ENCODE data around the gene FN1.

The FN1 gene

DNA sequence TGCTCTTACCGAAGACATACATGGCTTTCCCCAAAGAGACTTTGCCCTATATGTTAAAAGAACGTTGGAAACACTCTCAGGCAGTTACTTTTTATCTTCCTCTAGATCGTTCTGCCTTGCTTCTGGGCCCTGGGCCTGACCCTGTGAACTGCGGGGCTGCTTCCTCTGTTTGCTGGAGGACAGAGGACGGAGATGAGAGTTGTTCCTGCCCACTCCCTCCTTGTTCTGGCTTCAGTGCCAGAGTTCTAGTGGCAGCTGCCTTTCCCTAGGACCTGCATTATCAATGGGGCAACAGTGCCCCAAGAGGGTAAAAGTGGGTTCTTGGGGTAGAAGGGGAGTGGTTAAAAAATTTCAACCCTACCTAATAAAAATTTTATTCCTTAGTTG, 6.5 kb upstream of the FN1 start:
- no peak for DNase-seq (ENCODE audit: extremely low read depth in 1 of 2, low read depth in 1 of 2)

DNA sequence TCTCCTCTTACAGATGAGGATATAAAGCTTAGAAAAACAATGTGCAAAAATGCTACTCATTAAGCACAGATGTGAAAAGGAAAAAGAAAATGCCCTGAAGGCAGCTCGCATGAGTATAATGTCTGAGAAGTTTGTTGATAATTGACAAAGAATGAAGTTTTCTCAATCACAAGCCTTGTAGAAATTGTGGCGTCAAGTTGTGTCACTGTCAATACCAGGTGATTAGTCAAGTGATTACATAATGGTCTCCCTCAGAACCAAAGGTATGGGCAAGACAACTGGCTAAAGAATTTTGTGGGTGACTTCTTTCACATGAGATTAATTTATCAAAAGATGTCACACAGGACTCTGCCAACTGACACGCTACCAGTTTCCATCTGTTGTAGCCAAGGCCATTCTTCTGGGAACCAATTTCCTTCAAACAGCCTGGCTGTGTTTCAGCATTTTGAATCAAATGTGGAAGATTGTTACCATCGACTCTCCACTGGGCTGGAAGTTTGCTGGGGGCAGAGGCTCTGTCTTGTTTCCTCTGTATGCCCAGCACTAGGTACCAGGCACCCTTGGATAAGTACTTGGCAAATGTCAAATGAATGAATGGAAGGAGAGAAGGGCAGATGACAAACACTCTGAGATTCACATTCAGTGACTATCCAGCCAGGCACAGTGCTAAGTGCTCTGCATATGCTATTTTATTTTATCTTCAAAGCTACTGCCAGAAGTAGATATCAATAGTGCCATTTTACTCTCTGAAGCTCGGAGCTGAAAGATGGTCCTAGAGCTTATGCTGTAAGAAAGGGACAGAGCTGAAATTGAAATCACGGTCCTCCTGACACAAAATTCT, 5.9 kb upstream of the FN1 start:
- DNase-seq (ENCODE audit: extremely low read depth in 1 of 2, low read depth in 1 of 2) = no peak

DNA sequence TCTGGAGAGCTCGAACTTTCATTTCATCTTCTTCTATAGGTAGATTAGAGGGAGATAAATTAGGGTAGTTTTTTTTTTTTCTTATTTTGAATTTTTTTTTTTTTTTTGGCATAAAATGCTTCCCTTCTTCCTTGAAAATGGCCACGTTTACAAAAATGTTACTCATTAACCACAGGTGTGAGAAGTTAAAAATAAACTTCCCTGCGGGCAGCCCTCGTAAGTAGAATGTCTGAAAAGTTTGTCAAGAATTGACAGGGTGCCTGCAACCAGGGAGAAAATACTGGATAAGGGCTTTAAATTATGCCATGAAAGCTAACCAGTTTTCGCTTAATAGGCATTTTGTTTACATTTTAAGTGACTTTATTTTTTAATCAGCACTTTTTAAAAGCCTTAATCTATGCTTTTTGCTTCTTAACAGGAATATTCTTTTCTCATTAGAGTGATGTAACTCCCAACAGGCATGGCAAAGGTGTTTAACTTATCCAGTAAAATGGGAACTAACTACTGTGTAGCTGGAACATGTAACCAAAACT, 4.2 kb upstream of the FN1 start:
- DNase-seq (ENCODE audit: extremely low read depth in 1 of 2, low read depth in 1 of 2) = no peak

DNA sequence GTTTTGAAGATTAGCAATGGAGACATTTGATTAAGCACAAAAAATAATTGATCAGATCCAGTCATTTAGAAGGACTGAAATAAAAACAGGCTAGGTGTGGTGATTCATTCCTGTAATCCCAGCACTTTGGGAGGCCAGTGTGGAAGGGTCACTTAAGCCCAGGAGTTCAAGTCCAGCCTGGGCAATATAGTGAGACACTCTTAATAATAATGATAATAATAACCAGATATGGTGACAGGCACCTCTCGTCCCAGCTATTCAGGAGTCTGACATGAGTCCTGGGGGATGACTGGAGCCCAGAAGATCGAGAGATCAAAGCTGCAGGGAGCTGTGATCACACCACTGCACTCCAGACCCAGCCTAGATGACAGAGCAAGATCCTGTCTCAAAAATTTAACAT, 3.5 kb upstream of the FN1 start:
- DNase-seq (ENCODE audit: extremely low read depth in 1 of 2, low read depth in 1 of 2) = no peak

DNA sequence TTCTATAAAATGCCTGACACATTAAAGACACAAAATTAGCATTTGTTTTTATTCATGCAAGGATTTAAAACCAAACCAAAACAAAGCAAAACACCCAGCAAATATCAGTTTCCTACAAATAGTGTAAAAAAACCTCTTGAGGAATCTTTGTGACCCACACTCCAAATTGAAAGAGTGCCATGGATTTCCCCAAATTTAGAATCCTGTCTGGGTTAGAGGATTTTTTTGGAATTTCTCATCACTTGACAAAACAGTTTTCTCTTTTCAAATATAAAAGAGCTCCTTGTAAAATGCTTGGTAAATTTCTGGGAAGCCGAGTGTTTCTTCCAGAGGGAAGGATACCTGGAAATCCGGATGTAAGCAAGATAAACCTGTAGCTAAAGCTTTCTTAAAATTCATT, 1.7 kb upstream of the FN1 start:
- DNase-seq (ENCODE audit: extremely low read depth in 1 of 2, low read depth in 1 of 2) = no peak

DNA sequence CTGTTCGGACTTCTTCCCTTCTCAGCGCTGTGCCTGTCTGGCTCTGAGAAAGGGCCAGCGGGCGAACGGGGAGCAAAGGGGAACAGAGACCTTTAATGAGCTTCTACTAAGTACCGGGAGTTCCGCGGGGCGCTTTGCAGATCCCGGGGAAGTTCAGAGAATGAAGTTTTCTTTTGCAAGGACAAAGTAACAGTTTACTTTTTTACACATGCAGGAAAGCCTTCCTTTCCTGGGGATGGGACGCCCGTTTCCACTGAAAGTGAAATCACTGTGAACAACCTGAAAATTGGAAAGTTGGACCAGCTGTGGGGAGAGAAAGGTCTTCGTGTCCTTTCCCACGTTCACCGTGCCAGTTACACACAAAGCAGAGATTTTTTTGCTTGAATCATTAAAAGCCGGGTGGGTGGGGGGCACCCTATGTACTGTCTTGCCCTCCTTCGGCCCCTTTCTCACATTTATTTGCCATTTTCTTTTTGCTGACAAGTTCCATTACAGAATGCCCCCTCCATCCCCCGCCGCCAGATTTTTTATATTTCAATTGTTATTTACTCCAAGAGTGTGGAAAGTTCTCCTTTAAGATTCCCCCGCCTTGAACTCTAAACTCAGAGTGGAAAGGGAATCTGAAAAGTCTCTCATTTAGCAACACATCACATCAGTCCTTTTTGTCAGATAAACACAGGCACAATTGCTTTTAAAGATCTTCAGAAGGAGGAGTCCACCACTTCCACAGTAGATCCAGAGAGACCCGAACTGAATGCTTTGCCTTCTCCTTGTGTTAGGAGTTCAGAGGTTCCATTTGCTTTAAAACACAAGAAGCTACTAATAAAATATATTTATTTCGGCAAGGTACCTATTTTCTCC, 1.1 kb upstream of the FN1 start:
- DNase-seq (ENCODE audit: extremely low read depth in 1 of 2, low read depth in 1 of 2) = no peak

DNA sequence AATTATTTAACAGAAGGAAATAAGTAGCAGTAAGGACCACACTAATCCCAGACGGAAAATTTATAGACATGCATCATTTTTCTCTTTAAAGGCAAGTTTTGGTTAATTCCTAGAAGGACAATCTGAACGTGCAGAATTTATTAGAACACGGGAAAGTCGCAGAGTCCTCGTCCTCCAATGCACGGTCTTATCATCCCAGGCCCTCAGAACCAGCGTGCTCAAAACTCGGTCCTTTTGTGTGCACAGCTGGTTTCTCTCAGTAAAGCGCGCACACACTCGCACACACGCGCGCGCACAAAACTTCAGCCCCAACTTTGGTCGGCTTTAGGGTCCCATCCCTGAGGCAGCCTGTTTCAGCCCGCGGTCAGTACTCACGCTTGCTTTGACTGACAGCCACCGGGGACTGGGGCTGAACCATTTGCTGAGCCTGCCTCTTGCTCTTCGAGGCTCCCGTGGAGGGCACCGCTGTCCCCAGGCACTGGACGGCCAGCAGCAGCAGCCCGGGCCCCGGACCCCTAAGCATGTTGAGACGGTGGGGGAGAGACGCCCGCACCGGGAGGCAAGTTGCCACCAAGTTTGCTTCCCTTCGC, 493 bp downstream of the FN1 start:
- DNase-seq (ENCODE audit: extremely low read depth in 1 of 2, low read depth in 1 of 2) = no peak

DNA sequence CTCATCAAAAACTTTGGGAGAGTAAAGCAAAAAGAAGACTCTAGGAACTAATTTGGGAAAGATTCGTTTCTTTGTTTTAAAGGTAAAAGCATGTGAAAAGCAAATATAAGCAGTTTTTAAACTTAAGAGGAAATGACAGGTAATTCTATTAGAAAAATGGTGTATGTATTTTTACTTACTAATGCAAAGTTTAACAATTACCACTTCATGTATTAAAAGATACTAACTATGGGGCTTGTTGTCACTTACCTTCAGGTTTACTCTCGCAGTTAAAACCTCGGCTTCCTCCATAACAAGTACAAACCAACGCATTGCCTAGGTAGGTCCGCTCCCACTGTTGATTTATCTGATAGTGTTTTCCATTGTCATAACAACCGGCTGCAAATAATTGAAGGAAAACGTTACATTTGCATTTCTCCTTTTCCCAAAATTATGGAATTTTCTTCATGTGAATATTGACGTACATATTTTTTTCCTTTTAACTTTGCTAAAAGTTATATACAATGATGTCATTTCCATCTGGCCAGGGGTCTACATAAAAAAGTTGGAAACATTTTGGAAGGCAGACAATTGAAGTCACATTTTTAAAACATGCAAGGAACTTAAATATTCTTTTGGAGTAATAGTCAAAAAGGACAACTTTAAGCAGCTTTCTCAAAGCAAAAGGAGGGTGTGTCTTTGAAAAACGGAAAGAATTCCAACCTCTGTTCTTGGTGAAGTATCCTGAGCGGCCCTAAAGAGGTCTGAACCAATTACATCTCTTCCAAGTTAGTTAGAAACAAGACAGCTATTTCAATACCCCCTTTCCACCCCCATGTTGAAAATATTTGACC, 1.2 kb downstream of the FN1 start:
- DNase-seq (ENCODE audit: extremely low read depth in 1 of 2, low read depth in 1 of 2) = no peak

DNA sequence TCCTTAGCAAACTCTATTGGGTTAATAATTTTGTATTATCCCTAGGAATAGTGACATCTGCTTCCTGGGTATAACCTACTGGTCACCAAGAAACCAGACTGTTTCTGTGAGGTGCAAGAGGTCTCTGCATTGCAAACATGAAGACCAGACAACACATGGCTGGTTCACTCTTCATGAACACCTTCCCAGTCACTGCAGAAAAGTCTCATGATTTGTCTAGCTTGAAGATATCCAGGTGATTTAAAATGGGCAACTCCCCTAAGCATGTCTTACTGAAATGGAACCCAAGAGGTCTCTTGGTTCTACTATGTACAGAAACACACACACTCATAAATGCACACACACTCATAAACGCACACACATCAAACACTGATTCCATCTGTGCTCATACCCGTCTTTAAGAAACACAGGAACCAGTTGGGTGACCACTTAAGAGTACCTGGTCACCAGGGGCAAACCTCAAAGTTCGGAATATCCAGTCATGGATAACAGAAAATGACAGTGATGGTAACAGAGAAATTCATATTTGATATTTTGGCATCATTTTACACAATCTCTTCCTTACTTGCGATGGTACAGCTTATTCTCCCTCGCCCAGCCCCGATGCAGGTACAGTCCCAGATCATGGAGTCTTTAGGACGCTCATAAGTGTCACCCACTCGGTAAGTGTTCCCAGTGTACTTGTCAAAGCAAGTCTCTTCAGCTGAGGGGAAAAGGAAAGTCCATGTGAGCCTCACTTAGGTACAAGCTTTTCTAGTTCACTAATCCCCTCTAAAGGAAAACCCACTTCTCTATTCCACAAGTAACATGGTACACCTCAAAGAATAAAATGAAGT, 2.9 kb downstream of the FN1 start:
- DNase-seq (ENCODE audit: extremely low read depth in 1 of 2, low read depth in 1 of 2) = no peak

DNA sequence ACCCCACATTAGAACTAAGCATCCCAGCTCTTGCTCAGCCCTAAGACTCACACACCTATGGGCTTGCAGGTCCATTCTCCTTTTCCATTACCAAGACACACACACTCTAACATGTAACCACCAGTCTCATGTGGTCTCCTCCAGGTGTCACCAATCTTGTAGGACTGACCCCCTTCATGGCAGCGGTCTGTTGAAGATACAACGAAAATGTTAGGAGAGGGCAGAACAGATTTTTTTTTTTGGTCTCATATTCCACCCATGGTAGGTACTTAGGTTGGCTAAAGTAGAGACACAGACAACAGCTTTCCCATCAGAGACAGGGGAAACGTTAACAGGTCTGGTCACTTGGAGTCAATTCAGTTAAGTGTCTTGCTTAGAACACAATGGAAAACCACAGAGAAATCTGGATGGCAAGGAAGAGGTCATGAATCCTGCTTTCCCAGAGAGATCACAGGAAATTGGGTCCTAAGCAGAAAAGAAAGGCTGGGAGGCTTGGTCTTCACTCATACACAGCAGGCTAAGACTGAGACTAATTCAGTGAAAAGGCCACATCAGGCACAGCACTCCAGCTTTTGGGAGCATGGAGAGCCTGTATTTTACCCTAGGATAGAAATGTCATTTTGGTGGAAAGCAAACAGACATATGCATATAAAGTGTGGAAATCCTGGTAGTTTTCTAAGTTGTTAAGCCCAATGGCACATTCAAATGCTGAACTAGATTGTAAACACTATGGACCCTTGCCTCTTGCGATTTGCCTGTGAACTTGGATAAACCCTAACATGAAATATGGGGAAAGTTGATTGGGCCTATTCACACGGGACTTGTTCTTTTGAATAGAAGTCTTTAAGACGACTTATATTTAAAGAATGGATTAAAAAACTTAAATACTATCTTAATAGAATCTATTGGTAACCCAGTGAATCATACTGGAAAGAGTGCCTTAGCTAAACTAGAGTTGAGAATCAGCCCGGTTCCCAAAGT, 3.8 kb downstream of the FN1 start:
- no peak for DNase-seq (ENCODE audit: extremely low read depth in 1 of 2, low read depth in 1 of 2)

DNA sequence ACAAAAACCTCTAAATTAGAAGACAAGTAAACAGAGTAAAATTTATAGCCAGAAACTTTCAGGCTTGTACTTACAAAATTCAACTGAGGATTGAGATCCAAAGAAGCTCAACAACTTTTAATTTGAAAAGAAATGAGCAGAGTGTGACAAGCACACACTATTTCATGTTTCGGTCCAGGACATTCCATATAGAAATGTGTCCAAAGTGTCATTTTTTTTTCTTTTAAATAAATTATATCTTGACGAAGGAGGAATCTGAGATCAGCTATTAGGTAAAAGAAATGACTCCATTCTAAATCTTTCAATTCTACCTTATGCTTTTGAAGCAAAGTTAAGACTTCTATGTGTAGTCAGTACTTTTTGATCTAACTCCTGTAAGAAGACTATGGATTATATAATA, 4.6 kb downstream of the FN1 start:
- DNase-seq (ENCODE audit: extremely low read depth in 1 of 2, low read depth in 1 of 2) = no peak

DNA sequence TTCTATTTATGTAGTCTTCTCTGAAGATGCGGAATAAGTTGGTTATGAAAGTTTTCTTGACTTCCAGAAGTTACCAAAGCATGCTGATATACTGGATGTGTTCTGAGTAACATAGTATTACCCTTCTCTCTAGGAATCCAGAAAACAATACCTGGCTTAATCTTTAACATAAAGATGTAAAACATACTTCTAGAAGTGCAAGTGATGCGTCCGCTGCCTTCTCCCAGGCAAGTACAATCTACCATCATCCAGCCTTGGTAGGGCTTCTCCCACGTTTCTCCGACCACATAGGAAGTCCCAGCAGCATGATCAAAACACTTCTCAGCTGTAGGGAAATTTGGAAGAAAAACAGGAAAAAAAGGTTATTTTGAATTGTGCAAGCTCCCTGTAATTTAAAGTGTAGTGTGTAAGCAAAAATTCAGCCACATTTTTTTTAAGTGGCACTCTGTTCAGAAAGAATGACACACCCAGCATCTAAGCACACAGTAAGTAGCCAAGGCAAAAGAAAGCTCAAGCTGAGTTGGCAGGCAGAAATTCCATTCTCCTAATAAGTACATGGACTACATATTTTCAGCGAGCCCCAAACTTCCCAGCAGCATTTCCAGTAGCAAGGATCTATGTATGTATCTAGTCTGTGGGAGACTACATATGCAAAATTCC, 5.2 kb downstream of the FN1 start:
- no peak for DNase-seq (ENCODE audit: extremely low read depth in 1 of 2, low read depth in 1 of 2)

DNA sequence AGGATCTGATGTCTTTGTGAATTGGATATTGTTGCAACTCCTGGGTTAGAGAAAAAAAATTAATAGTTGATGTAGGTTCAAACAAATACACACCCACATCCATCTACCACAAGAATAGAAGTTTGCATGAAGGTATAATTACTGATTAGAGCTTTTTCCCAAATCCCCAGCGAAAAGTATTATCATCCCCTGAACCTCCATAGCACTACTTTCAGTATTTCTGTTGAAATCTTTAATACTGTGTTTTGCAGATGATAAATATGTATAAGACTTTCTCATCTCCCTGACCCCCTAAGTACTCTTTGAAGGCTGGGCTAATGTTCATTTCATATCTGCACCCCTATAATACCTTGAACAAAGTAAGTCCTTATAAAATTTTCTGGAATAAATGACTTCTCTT, 6.4 kb downstream of the FN1 start:
- DNase-seq (ENCODE audit: extremely low read depth in 1 of 2, low read depth in 1 of 2) = no peak

DNA sequence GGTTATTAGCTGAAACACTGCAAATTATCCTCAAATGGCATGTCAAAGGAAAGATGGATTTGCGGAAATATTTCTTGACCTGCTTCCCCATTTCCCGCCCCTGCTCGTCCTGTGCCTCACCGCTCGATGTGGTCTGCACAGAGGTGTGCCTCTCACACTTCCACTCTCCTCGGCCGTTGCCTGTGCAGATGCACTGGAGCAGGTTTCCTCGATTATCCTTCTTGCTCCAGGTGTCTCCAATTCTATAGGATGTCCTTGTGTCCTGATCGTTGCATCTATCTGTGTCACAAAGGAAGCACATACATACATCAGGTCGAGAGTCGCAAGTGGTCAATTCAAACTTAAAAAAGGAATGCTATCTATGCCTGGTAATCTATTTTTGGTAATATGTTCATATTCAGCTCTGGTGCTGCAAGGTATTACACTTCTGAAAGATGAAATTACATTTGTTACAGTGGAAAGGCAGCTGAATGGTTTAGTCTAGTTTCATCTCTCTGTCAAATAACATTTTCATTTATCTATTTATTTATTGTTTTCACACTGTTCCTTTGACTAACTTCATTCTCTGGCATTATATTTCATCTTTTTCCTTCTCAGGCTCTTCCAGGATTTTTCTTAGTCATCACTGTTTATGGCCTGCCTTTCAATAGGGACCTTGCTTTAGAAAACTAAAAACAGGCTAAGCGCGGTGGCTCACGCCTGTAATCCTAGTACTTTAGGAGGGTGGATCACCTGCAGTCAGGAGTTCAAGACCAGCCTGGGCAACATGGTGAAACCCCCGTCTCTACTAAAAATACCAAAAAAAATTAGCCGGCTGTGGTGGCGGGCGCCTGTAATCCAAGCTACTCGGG, 7.6 kb downstream of the FN1 start:
- no peak for DNase-seq (ENCODE audit: extremely low read depth in 1 of 2, low read depth in 1 of 2)

DNA sequence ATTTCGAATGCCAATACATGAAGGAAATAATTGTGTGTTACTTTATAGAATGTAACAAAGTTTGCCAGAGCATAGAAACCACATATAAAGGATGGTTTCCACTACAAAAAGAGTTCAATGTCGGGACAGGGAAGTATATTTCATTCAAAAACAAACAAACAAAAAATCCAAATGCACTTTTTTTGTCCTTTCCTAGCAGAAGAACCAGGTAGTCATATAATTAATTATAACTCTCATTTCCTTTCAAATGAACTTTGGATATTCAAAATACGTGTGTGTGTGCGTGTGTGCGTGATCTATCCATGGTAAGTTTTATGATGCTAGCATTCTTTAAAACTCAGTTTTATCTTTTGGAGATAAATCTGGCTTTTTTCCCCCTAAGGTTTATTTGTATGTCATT, 8.3 kb downstream of the FN1 start:
- DNase-seq (ENCODE audit: extremely low read depth in 1 of 2, low read depth in 1 of 2) = no peak

DNA sequence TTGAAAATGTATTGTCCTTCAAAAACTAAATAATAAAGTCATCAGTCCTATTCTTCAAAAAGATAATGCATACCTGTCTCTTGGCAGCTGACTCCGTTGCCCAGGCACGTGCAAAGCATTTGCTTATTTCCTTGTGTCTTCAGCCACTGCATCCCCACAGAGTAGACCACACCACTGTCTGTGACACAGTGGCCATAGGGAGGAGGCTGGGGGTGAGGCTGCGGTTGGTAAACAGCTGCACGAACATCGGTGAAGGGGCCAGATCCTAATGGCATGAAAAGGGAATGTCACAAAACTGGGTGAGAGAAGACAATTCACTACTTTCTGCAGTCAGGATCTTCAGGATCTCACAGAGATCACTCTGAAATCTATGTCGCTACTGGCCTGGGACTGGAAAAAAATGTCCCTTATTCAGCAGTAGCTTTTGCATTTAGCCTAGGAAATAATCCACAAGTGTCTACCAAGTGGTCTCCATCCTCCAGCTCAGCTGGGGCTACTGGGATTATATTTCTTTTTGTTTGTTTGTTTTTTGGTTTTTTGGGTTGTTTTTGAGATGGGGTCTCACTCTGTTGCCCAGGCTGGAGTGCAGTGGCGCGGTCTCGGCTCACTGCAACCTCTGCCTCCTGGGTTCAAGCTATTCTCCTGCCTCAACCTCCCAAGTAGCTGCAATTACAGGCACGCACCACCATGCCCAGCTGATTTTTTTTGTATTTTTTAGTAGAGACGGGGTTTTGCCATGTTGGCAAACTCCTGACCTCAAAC, 10.7 kb downstream of the FN1 start:
- no peak for DNase-seq (ENCODE audit: extremely low read depth in 1 of 2, low read depth in 1 of 2)

Measured in stimulated activated CD8-positive, alpha-beta memory T cell treated with anti-CD3 and anti-CD28 coated beads, Interleukin-7, amount 100 ng/mL, for 48 hours (primary cell).